GM10847 (cell line): ENCODE results near the gene CHMP6.

Experiments used
- POLR2A ChIP-seq: IDR thresholded peaks from 2 replicates; pipeline ENCODE4 v1.6.1; 2011; ENCODE audit not compliant: insufficient read length; ENCODE audit errors: extremely low read depth

Gene CHMP6

DNA sequence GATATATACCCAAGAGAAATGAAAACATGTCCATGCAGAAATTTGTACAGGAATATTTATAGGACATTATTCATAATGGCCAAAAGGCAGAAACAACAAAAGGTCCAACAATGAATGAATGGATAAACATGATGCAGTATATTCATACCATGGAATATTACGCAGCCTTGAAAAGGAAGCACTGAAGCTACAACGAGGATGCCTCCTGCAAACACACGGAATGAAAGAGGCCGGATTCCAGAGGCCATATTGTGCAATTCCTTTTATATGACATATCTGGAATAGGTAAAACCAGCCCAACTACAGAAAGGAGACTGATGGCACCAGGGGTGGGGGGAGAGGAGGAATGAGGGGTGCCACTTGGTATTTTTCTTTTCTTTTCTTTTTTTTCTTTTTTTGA lies 14.5 kb upstream of the CHMP6 start:
- no peak for TF ChIP-seq POLR2A

DNA sequence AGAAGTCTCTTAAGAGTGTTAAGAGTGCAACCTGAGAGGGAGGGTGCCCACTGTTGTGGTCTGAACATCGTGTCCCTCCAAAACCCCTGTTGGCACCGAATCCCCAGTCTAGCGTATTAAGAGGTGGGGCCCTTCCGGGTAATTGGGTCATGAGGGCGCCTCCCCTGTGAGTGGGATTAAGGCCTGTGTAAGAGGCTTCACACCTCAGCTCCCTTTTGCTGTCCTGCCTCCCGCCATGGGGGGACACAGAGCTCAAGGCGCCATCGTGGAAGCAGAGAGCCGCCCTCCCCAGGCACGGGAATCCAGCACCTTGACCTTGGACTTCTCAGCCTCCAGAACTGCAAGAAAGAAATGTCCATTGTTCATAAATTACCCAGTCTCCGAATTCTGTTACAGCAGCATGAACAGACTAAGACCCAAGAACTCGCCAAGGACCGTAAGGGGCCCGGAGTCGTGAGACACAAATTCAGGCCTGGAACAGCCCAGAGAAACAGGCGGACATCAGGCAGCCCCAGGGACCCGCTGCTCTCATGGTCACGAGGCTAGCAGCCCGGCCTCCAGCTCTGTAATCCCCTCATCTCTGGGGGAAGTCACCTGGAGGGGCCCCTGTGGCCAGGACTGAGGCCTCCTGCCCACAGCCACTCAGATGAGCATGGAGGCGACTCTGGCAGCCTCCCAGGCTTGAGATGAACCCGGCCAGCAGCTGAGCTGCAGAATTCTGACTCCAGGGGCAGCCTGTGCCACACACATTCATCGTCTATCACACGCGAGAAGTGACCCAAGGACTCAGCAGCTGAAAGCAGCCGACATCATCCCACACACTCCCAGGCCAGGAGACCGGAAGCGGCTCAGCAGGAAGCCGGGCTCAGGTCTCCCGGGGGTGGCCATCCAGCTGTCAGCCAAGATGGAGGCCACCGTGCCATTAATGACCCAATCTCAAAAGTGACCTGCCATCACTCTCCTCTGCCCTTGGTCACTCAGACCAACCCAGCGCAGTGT lies 12.8 kb upstream of the CHMP6 start:
- TF ChIP-seq POLR2A, result no peak

DNA sequence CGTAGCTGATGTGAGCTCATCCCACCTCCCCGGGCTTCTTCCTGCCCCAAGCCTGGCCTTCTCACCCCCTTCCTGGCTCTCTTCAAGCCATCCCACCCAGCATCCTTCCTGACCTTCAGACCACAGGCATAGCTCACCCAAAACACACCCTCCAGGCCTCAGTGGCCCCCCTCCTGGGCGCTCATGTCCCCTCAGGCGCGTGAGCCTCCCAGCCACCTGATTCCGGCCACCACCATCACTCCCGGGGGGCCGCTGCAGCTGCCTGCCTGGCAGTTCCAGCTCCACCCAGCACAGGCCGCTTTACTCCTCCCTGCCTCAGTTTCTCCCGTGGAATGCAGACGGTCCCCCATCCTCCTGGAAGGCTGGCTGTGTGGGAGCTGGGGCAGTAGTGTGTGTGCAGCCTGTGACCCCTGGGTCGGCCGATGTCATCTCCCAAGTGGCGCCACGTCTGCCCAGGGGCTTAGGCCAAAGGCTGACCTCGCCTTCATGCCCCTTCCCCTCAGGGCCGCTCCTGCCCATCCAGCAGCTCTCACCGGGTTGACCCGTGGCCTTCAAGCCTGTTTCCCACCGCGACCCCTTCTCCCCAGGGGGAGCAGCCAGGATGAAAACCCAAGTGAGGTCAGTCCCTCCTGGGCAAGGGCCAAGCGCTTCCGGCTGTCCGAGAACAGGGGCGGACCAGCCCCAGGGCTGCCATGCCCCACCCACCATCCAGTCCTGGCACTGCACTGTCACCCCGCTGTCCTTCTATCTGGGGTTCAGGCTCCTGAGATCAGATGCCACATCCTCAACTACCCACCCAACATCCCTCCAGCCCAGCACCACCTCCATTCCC lies 11.9 kb upstream of the CHMP6 start:
- TF ChIP-seq POLR2A, result no peak

DNA sequence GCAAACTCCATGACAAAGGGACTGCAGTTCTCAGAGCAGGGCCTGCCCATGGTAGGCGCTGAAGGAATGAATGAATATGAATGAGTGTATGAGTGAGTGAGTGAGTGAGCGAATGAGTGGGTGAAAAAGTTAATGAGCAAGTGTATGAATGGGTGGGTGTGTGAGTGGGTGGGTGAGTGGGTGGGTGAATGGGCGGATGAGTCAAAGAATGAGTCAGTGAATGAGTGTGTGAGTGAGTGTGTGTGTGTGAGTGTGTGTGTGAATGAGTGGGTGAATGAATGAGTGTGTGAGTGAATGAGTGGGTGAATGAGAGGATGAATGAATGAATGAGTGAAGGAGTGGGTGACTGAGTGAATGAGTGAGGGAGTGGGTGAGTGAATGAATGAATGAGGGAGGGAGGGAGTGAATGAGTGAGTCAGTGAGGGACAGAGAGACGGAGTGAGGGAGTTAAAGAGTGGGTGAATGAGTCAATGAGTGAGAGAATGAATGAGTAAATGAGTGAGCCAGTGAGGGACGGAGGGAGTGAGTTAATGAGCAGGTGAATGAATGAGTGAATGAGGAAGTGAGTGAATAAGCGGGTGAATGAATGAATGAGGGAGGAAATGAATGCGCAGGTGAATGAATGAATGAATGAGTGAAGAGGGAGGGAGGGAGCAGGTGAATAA lies 11.1 kb upstream of the CHMP6 start:
- no peak for TF ChIP-seq POLR2A

DNA sequence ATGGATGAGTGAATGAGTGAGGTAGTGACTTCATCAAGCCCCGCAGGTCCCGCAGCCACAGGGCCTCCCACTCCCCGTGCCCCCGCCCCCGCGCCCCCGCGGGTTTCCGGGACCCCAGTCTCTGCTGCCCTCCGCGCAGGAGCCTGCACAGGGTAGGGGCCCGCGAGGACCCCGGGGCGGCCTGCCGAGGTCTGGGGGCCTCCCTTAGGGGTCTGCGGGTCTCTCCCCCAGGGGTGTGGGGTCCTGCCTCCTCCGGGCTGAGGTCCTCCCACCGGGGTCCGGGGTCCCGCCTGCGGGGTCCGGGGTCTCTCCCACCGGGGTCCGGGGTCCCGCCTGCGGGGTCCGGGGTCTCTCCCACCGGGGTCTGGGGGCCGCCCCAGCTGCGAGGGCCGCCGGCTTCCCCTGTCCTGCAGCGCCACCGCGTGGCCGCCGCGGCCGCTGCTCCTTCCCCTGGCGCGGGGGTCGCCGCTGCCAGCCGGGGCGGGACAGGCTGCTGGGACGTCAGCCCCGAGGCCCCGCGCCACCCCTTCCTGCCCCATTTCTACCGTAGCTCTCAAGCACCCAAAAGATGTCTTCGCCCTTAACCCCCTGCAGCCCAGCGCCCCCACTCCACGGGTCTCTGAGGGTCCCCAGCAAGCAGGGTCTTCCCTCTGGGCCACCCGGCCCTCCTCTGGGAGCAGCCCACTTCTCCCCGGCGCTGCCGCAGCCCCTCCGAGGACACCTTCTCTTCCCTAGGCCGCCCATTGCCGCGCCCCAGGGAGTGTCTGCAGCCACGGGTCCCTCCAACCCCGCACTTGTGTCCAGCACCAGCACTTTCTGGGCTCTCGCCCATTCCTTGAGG lies 10.4 kb upstream of the CHMP6 start:
- TF ChIP-seq POLR2A, result no peak

DNA sequence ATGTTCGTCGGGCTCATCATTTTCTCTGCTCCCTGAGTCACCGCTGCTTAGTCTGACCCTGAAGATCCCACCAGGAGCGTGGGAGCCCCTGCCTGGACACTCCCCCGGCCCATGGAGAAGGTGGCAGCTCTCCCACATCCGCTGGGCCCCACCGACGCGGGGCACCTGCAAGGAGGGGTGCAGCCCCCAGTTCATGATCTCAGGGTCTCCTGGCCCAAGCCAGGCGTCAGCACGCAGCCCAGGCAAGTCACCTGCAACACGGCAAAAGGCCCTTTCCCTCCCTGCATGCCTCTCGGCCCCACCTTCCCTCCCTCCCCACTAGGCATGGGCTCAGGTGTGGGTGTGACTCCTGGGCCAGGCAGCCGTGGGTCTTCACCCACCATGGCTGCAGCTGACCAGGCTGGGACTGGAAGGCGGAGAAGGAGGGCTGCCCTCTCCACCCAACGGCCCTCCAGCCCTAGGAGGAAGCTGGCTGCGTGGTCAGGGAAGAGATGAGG lies 9.7 kb upstream of the CHMP6 start:
- no peak for TF ChIP-seq POLR2A

DNA sequence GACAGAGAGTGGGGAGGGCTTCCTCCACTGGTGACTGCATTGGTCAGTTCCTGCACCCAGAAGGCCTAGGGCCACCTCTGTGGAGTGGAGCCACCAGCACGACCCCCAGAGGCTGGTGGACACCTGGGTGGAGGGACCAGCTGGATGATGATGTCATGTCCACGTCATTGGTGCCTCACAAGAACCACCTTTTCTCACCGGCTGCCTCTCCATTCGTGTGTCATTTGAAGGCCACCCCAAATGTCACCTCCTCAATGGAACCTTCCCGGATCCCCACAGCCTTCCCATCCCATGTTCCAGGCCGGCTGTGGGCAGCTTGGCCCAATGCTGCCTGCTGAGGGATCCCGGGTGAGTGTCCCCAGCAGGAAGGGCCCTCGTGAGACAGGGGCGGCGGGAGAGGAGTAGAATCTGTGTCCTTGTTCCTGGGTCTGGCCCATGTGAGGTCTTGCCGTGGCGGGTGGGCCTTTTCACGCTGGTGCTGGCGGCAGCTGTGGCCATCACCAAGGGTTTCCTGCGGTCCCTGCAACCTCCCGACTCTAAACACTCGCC lies 9.1 kb upstream of the CHMP6 start:
- TF ChIP-seq POLR2A, result no peak

DNA sequence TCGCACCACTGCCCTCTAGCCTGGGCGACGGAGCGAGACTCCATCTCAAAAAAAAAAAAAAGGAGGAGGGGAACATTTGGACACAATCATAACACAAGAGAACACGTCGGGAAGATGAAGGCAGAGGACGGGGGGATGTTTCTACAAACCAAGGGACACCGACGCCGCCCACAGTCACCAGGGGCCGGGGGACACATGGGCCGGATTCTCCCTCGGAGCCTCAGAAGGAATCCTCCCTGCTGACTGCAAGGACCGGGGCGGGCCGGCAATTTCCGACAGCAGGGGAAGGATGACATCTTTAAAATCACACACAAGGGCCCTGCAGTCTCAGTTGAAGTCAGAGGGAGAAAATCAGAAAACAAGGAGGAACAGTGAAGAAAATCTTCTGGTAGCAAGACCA lies 8.1 kb upstream of the CHMP6 start:
- TF ChIP-seq POLR2A, result no peak

DNA sequence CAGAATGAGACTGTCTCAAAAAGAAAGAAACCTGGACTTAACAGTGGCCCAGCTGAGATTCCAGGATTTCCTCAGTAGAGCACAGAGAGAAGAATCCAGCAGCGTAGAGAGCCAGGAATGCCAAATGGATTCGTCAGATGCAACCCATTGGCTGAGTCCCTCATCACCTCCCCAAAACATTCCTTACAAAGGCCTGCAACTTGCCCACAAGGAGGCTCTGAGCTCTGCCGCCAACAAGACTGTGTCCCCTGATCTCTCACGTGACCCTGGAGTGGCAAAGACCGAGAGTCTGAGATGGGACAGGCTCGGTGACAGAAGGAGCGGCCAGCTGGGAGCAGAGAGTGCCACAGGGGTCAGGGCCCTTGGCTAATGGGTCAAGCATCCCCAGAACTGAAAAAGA lies 6.9 kb upstream of the CHMP6 start:
- no peak for TF ChIP-seq POLR2A

DNA sequence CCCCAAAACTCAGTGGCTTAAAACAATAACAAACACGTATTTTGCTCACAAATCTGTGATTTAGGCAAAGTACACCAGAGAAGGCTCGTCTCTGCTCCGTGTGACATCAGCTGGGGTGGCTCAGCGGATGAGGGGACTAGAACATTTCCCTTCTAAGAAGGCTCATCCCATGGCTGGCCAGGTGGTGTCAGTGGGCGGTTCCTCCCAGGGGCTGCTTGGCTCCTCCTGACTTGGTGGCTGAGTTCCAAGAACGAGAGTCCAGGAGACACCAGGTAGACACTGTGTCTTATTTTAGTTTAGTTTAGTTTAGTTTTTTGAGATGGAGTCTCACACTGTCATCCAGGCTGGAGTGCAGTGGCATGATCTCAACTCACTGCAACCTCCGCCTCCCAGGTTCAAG lies 5.6 kb upstream of the CHMP6 start:
- no peak for TF ChIP-seq POLR2A

DNA sequence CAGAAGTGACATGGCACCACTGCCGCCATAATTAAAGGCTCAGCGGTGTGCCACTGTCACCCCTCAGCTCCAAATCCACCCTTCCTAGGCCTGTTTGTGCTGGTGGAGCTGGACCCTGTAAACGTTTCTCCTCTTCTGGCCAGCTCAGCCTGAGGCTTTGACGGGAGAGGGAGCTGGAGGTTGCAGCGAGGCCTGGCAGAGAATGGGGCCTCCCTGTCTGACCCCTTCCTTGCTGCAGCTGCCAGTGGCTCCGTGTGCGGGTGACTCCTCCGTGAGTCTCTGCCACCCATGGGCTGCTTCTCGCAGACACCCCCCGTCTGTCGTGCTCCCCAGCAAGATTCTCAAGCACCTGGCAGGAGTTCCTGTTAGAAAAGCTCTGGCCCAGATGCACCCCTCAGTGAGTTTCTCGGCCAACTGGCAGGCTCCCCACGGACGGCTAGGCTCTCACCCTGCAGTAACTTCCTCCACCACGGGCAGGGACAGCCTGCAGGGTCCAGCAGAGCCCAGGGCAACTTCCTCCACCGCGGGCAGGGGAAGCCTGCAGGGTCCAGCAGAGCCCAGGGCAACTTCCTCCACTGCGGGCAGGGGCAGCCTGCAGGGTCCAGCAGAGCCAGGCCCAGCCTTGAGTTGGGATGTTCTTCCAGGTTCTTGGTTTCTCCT lies 4.7 kb upstream of the CHMP6 start:
- no peak for TF ChIP-seq POLR2A

DNA sequence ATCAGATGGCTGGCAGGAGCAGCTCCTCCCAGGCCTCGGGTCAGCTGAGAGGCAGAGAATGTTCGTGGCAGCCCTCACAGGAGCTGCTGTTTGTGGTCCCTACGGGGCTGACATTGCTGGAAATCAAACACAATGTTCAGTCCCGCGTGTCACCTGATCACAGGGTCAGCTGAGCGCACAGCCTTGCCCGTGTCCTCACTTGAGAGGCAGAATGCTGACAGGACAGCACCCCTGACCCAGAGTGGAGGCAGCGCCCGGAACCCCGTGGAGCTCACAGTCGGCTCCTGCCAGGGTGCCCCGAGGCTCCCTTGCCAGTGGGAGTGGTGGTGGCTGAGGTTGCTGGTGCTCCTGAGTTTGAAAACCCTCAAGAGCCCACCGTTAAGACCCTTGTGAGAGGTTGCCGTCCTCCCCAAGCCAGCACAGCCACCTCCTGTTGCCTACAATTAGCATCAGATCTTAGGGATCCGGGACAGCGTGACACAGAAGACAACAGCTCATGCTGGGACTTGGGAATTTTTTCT lies 3.6 kb upstream of the CHMP6 start:
- no peak for TF ChIP-seq POLR2A

DNA sequence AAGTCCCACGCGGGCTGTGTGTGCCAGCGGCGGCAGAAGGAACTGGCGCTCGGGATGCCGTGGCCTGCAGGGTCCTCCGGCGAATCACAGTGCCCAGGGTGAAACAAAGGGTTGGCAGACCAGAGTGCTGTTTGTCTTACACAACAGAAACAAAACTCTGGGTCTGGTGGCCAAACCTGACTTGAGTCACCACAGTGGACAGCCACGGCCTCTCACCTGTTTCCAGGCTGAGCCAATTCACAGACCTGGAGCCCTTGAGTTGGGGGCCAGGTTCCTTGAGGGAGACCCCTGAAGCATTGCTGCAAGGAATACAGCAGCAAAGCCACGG lies 2.1 kb upstream of the CHMP6 start:
- no peak for TF ChIP-seq POLR2A
